ENCODE measurements around the gene TRPV6. TPM values are rescaled to one million over a fixed set of nuclear protein-coding genes. Genes with fewer than 3 reads are reported as not detected.

Gene TRPV6
- total RNA-seq, 1 donor from 2014 or later: not detected

GRCh38 chr7:142882338-142882678 is 3.2 kb downstream of the TRPV6 start:
- H3K9ac ChIP-seq: no peak overlapping the region

GRCh38 chr7:142881586-142882337 is 3.8 kb downstream of the TRPV6 start:
- no peak overlapping the region for H3K9ac ChIP-seq
- H3F3A ChIP-seq (ENCODE audit: low read depth): no peaks in the 10 kb centered on the region
- H3K27me3 Mint-ChIP-seq (ENCODE audit: insufficient read depth, low read depth): no peaks in the 10 kb centered on the region
- no peaks in the 10 kb centered on the region for H4K20me1 ChIP-seq (ENCODE audit: low read depth)
- no peaks in the 10 kb centered on the region for H3K36me3 Mint-ChIP-seq
- H3K27ac ChIP-seq: no peak overlapping the region
- H3K4me3 ChIP-seq: no peak overlapping the region
- no peaks in the 10 kb centered on the region for H3K79me2 ChIP-seq (ENCODE audit: low read depth)
- no peaks in the 10 kb centered on the region for H3K9me3 ChIP-seq (ENCODE audit: low read depth)
- no peak for DNase-seq (ENCODE audit: low spot score)
- H3K4me2 ChIP-seq: no peak overlapping the region
- no peaks in the 10 kb centered on the region for H3K36me3 ChIP-seq
- no peak overlapping the region for H3K4me3 Mint-ChIP-seq
- H3K27ac Mint-ChIP-seq: no peak overlapping the region
- no peaks in the 10 kb centered on the region for H3K27me3 ChIP-seq
- H2AFZ ChIP-seq (replicated peaks): no peak overlapping the region
- no peaks in the 10 kb centered on the region for H3K4me1 Mint-ChIP-seq
- H3K4me1 ChIP-seq: peaks cover 9% of the 10 kb centered on the region
- H3K9me3 Mint-ChIP-seq: no peaks in the 10 kb centered on the region
- TF ChIP-seq EZH2phosphoT487 (IDR thresholded peaks at IDR 0.05) (no peak), EZH2 (IDR thresholded peaks at IDR 0.05) (no peak)
- TF ChIP-seq, protein P1, sequence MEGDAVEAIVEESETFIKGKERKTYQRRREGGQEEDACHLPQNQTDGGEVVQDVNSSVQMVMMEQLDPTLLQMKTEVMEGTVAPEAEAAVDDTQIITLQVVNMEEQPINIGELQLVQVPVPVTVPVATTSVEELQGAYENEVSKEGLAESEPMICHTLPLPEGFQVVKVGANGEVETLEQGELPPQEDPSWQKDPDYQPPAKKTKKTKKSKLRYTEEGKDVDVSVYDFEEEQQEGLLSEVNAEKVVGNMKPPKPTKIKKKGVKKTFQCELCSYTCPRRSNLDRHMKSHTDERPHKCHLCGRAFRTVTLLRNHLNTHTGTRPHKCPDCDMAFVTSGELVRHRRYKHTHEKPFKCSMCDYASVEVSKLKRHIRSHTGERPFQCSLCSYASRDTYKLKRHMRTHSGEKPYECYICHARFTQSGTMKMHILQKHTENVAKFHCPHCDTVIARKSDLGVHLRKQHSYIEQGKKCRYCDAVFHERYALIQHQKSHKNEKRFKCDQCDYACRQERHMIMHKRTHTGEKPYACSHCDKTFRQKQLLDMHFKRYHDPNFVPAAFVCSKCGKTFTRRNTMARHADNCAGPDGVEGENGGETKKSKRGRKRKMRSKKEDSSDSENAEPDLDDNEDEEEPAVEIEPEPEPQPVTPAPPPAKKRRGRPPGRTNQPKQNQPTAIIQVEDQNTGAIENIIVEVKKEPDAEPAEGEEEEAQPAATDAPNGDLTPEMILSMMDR (IDR thresholded peaks at IDR 0.05): no peak

More at GRCh38 chr7:142882338-142882678, 3.2 kb downstream of the TRPV6 start:
- no peaks in the 10 kb centered on the region for H4K20me1 ChIP-seq (ENCODE audit: low read depth)
- H3K4me3 ChIP-seq: no peak overlapping the region
- no peak overlapping the region for H2AFZ ChIP-seq (replicated peaks)
- no peak overlapping the region for H3K4me2 ChIP-seq
- TF ChIP-seq EZH2phosphoT487 (IDR thresholded peaks at IDR 0.05) (no peak), EZH2 (IDR thresholded peaks at IDR 0.05) (no peak)
- TF ChIP-seq, protein P1 (IDR thresholded peaks at IDR 0.05): no peak
- H3K27ac ChIP-seq: no peak overlapping the region
- H3K27me3 ChIP-seq: no peaks in the 10 kb centered on the region
- H3K4me1 ChIP-seq: peaks cover 9% of the 10 kb centered on the region
- H3K4me3 Mint-ChIP-seq: no peak overlapping the region
- no peaks in the 10 kb centered on the region for H3K36me3 Mint-ChIP-seq
- DNase-seq (ENCODE audit: low spot score): no peak
- H3K79me2 ChIP-seq (ENCODE audit: low read depth): no peaks in the 10 kb centered on the region
- no peaks in the 10 kb centered on the region for H3K9me3 Mint-ChIP-seq
- H3K27ac Mint-ChIP-seq: no peak overlapping the region
- no peaks in the 10 kb centered on the region for H3K36me3 ChIP-seq
- H3F3A ChIP-seq (ENCODE audit: low read depth): no peaks in the 10 kb centered on the region
- H3K9me3 ChIP-seq (ENCODE audit: low read depth): no peaks in the 10 kb centered on the region
- peaks cover 2% of the 10 kb centered on the region for H3K27me3 Mint-ChIP-seq (ENCODE audit: insufficient read depth, low read depth)
- peaks cover 2% of the 10 kb centered on the region for H3K4me1 Mint-ChIP-seq

DNA sequence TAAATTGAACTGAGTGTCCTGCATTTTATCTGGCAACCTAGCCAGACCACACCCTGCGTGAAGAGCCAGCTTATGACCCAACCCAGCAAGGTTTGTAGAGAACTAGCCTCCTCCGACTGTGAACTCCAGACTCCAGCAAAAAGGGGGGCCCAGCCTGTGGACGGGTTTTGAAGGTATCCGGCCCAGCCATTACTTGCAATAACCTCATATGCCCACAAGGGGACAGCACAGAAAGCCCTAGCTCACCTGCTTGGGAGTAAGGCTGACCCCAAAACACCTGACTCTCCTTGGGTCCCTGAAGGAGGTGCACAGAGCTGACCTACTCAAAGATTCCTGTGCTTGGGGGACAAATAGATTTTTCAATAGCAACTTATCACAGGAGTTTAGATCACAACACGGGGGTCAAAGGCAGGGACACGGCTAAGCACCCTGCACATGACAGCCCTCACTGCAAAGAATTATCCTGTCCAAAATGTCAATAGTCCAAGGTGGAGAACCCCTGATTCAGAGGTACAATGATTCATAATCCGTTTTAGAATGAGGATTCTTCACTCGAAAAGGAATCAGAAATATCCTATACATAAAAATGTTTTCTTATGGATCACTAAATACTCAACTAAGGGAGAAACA is 4.6 kb downstream of the TRPV6 start:
- Mint-ChIP-seq H3K9me3 (no peaks in the 10 kb centered on the region), H3K27ac (no peak overlapping the region), H3K4me3 (no peak overlapping the region), H3K4me1 (no peaks in the 10 kb centered on the region), H3K27me3 (ENCODE audit: insufficient read depth, low read depth) (no peaks in the 10 kb centered on the region), H3K36me3 (no peaks in the 10 kb centered on the region)
- no peaks in the 10 kb centered on the region for H3K36me3 ChIP-seq
- H3K27ac ChIP-seq: no peak overlapping the region
- H3K9me3 ChIP-seq (ENCODE audit: low read depth): no peaks in the 10 kb centered on the region
- H3F3A ChIP-seq (ENCODE audit: low read depth): no peaks in the 10 kb centered on the region
- peaks cover 9% of the 10 kb centered on the region for H3K4me1 ChIP-seq
- H3K4me2 ChIP-seq: no peak overlapping the region
- H3K27me3 ChIP-seq: no peaks in the 10 kb centered on the region
- H3K79me2 ChIP-seq (ENCODE audit: low read depth): no peaks in the 10 kb centered on the region
- TF ChIP-seq EZH2phosphoT487 (IDR thresholded peaks at IDR 0.05): no peak
- TF ChIP-seq, protein P1 (IDR thresholded peaks at IDR 0.05): peak; percentile 76
- H3K4me3 ChIP-seq: no peak overlapping the region
- no peaks in the 10 kb centered on the region for H4K20me1 ChIP-seq (ENCODE audit: low read depth)
- H2AFZ ChIP-seq (replicated peaks): no peak overlapping the region
- peak; percentile 61 for DNase-seq (ENCODE audit: low spot score)
- no peak overlapping the region for H3K9ac ChIP-seq
